Bronchial epithelial cell (primary cell): ENCODE measurements around the gene KCNMB1. TPM values are rescaled to one million over a fixed set of nuclear protein-coding genes. Genes with fewer than 3 reads are reported as not detected.

Experiments used
- DNase-seq: peaks from one replicate; pipeline ENCODE4 v3.0.0-alpha.2; 2010; ENCODE audit warnings: low read depth
- FAIRE-seq: peaks from 2 replicates; lab custom pipeline; 2011; peaks lifted over from hg19 to GRCh38; lab: Jason Lieb, UNC
- H3K27me3 ChIP-seq: 2 replicates; pipeline ENCODE4 v1.5.1; 2011; ENCODE audit warnings: low read length; ENCODE audit not compliant: control insufficient read depth, insufficient read depth
- H3K36me3 ChIP-seq: 2 replicates; pipeline ENCODE4 v1.5.1; 2011; ENCODE audit warnings: low read length; ENCODE audit not compliant: control insufficient read depth, insufficient read depth
- H3K4me3 ChIP-seq: 2 replicates; pipeline ENCODE4 v1.5.1; 2011; ENCODE audit warnings: mild to moderate bottlenecking, low read depth, low read length, control low read depth
- CTCF ChIP-seq: IDR thresholded peaks from 2 replicates; pipeline ENCODE4 v1.5.1; 2011; ENCODE audit warnings: mild to moderate bottlenecking, moderate library complexity, low read length, control low read depth, inconsistent platforms; ENCODE audit not compliant: insufficient read depth, severe bottlenecking
- total RNA-seq: library from RNA; depleted of rRNA; stranded (reverse); fragments of >200 nt; gene quantifications from 2 replicates; pipeline ENCODE4 v1.2.1, GENCODE V29; 2014

The KCNMB1 gene
- total RNA-seq, 1 donor from 2014 or later: not detected

GRCh38 chr5:170372971-170373370 lies 16.2 kb downstream of the KCNMB1 start:
- Histone ChIP-seq H3K4me3 (no peak overlapping the region), H3K36me3 (no peaks in the 10 kb centered on the region), H3K27me3 (no peaks in the 10 kb centered on the region)
- FAIRE-seq: no peak
- TF ChIP-seq CTCF: no peak
- no peak for DNase-seq

GRCh38 chr5:170368586-170368985 lies 20.6 kb downstream of the KCNMB1 start:
- Histone ChIP-seq H3K36me3 (no peaks in the 10 kb centered on the region), H3K27me3 (no peaks in the 10 kb centered on the region), H3K4me3 (no peak overlapping the region)
- DNase-seq (no peak), FAIRE-seq (no peak)
- no peak for TF ChIP-seq CTCF

GRCh38 chr5:170366276-170366675 lies 22.9 kb downstream of the KCNMB1 start:
- DNase-seq (no peak), FAIRE-seq (no peak)
- no peak for TF ChIP-seq CTCF
- Histone ChIP-seq H3K36me3 (no peaks in the 10 kb centered on the region), H3K4me3 (no peak overlapping the region), H3K27me3 (no peaks in the 10 kb centered on the region)

GRCh38 chr5:170365831-170366230 lies 23.3 kb downstream of the KCNMB1 start:
- Histone ChIP-seq H3K36me3 (no peaks in the 10 kb centered on the region), H3K4me3 (no peak overlapping the region), H3K27me3 (no peaks in the 10 kb centered on the region)
- FAIRE-seq (no peak), DNase-seq (no peak)
- TF ChIP-seq CTCF: no peak

- no peaks in the 10 kb centered on the region for H3K27me3 ChIP-seq
- no peak for TF ChIP-seq CTCF
- no peaks in the 10 kb centered on the region for H3K36me3 ChIP-seq
- FAIRE-seq (no peak), DNase-seq (no peak)
- H3K4me3 ChIP-seq: no peak overlapping the region
Measured at GRCh38 chr5:170365011-170365410, 24.2 kb downstream of the KCNMB1 start.

- no peaks in the 10 kb centered on the region for H3K27me3 ChIP-seq
- FAIRE-seq: no peak
- H3K4me3 ChIP-seq: no peak overlapping the region
- no peaks in the 10 kb centered on the region for H3K36me3 ChIP-seq
- no peak for DNase-seq
- TF ChIP-seq CTCF: no peak
Measured at GRCh38 chr5:170363671-170364070, 25.5 kb downstream of the KCNMB1 start.
